ENCODE results near the gene PTH1R. TPM values are rescaled to one million over a fixed set of nuclear protein-coding genes. Genes with fewer than 3 reads are reported as not detected.

Gene PTH1R
- total RNA-seq, 2 donors from 2014 or later, result 0.69 to 4.8 TPM

GRCh38 chr3:46900007-46900292 lies 22.4 kb downstream of the PTH1R start:
- Mint-ChIP-seq H3K4me3 (no peak overlapping the region), H3K27me3 (ENCODE audit: insufficient read depth) (peaks cover 19% of the 10 kb centered on the region), H3K36me3 (ENCODE audit: low read depth) (no peaks in the 10 kb centered on the region), H3K27ac (no peak overlapping the region), H3K4me1 (no peaks in the 10 kb centered on the region), H3K9me3 (no peaks in the 10 kb centered on the region)
- Histone ChIP-seq H3K36me3 (ENCODE audit: control insufficient read depth, insufficient read depth, low read length) (no peaks in the 10 kb centered on the region), H3K9ac (ENCODE audit: extremely low read depth, low read length, poor library complexity, severe bottlenecking) (no peak overlapping the region), H3K4me1 (ENCODE audit: control insufficient read depth, insufficient read depth, low read length) (no peaks in the 10 kb centered on the region), H3K27ac (ENCODE audit: low read depth, low read length) (no peak overlapping the region), H3K4me3 (ENCODE audit: low read length) (no peak overlapping the region), H3K9me3 (ENCODE audit: control insufficient read depth, low read length) (no peaks in the 10 kb centered on the region), H3K27me3 (ENCODE audit: control insufficient read depth, insufficient read depth, low read length, poor library complexity, severe bottlenecking) (no peaks in the 10 kb centered on the region)
- no peak for DNase-seq
- 95% methylated on average over 5 of the region's 5 CpGs; no CpG with 5 or more reads in 1 of the 2 experiments for WGBS, 2 experiments (ENCODE audit: insufficient coverage in 1 of 2, insufficient read length in 1 of 2)
- TF ChIP-seq CTCF (conservative IDR thresholded peaks at IDR 0.05), result no peak

- H3K36me3 ChIP-seq (ENCODE audit: control insufficient read depth, insufficient read depth, low read length), result no peaks in the 10 kb centered on the region
- no peak overlapping the region for H3K27ac ChIP-seq (ENCODE audit: low read depth, low read length)
- Mint-ChIP-seq H3K4me3 (no peak overlapping the region), H3K4me1 (no peaks in the 10 kb centered on the region), H3K27me3 (ENCODE audit: insufficient read depth) (peaks cover 19% of the 10 kb centered on the region), H3K27ac (no peak overlapping the region), H3K36me3 (ENCODE audit: low read depth) (no peaks in the 10 kb centered on the region), H3K9me3 (no peaks in the 10 kb centered on the region)
- no peak for DNase-seq
- H3K4me1 ChIP-seq (ENCODE audit: control insufficient read depth, insufficient read depth, low read length), result no peaks in the 10 kb centered on the region
- no peaks in the 10 kb centered on the region for H3K27me3 ChIP-seq (ENCODE audit: control insufficient read depth, insufficient read depth, low read length, poor library complexity, severe bottlenecking)
- no peak overlapping the region for H3K9ac ChIP-seq (ENCODE audit: extremely low read depth, low read length, poor library complexity, severe bottlenecking)
- no peaks in the 10 kb centered on the region for H3K9me3 ChIP-seq (ENCODE audit: control insufficient read depth, low read length)
- WGBS, 2 experiments (ENCODE audit: insufficient coverage in 1 of 2, insufficient read length in 1 of 2), result 87 to 90% methylated on average over 3 to 6 of the region's 6 CpGs
- H3K4me3 ChIP-seq (ENCODE audit: low read length), result no peak overlapping the region
- no peak for TF ChIP-seq CTCF (conservative IDR thresholded peaks at IDR 0.05)
Measured at GRCh38 chr3:46900356-46900755, 22.8 kb downstream of the PTH1R start.

- H3K4me1 Mint-ChIP-seq, result no peaks in the 10 kb centered on the region
- no peaks in the 10 kb centered on the region for H3K9me3 Mint-ChIP-seq
- no peaks in the 10 kb centered on the region for H3K36me3 Mint-ChIP-seq (ENCODE audit: low read depth)
- Histone ChIP-seq H3K36me3 (ENCODE audit: control insufficient read depth, insufficient read depth, low read length) (no peaks in the 10 kb centered on the region), H3K27ac (ENCODE audit: low read depth, low read length) (no peak overlapping the region), H3K4me3 (ENCODE audit: low read length) (no peak overlapping the region), H3K4me1 (ENCODE audit: control insufficient read depth, insufficient read depth, low read length) (no peaks in the 10 kb centered on the region), H3K9ac (ENCODE audit: extremely low read depth, low read length, poor library complexity, severe bottlenecking) (no peak overlapping the region), H3K9me3 (ENCODE audit: control insufficient read depth, low read length) (no peaks in the 10 kb centered on the region), H3K27me3 (ENCODE audit: control insufficient read depth, insufficient read depth, low read length, poor library complexity, severe bottlenecking) (no peaks in the 10 kb centered on the region)
- H3K27ac Mint-ChIP-seq, result no peak overlapping the region
- no peak for TF ChIP-seq CTCF (conservative IDR thresholded peaks at IDR 0.05)
- H3K27me3 Mint-ChIP-seq (ENCODE audit: insufficient read depth), result peaks cover 18% of the 10 kb centered on the region
- DNase-seq, result no peak
- H3K4me3 Mint-ChIP-seq, result no peak overlapping the region
- WGBS, 2 experiments (ENCODE audit: insufficient coverage in 1 of 2, insufficient read length in 1 of 2), result 87% methylated on average over 3 of the region's 3 CpGs; no CpG with 5 or more reads in 1 of the 2 experiments
Measured at GRCh38 chr3:46901061-46901460, 23.5 kb downstream of the PTH1R start.
